K562 (cell line): Measurements from ENCODE around the gene DMWD. TPM values are rescaled to one million over a fixed set of nuclear protein-coding genes. Genes with fewer than 3 reads are reported as not detected.
A peak's percentile ranks its signal among the peaks of the same experiment; 100 is the strongest.

ENCODE experiments used
- ARID4B ChIP-seq: sonication (generic); formaldehyde crosslinking; IDR thresholded peaks from 2 replicates; pipeline ENCODE4 v1.8.0; 2022; ENCODE audit warnings: mild to moderate bottlenecking, missing genetic modification reagents
- FOS ChIP-seq: IDR thresholded peaks from 3 replicates; pipeline ENCODE4 v1.6.1; 2011; ENCODE audit not compliant: insufficient read length; ENCODE audit errors: extremely low read depth
- MYNN ChIP-seq, 2 experiments: sonication (generic); formaldehyde crosslinking in 1 of 2; IDR thresholded peaks; 2 replicates each; pipeline versions ENCODE4 v1.5.0 to v1.6.1; 2016 to 2020; ENCODE audit warnings: antibody characterized with exemption in 1 of 2, missing genetic modification reagents in 1 of 2
- NR2C1 ChIP-seq, 2 experiments: fragments of 450-650 bp; IDR thresholded peaks; 2 replicates each; pipeline ENCODE4 v1.6.1; 2017; ENCODE audit warnings: mild to moderate bottlenecking in 2 of 2, antibody characterized with exemption in 1 of 2, inconsistent platforms in 1 of 2, missing compliant biosample characterization in 1 of 2, missing genetic modification characterization in 1 of 2
- POLR2A ChIP-seq: fragments of 450-650 bp; conservative IDR thresholded peaks from 2 replicates; pipeline ENCODE4 v1.6.1; 2016
- SAFB ChIP-seq: fragments of 200-400 bp; formaldehyde crosslinking; IDR thresholded peaks from 2 replicates; pipeline ENCODE4 v1.6.1; 2017; ENCODE audit warnings: low read depth, low read length, borderline replicate concordance
- SNAPC5 ChIP-seq: fragments of 250-450 bp; sonication (Bioruptor Pico); IDR thresholded peaks from 2 replicates; pipeline ENCODE4 v1.8.0; 2021; ENCODE audit warnings: moderate library complexity, mild to moderate bottlenecking, inconsistent platforms
- ZNF384 ChIP-seq: IDR thresholded peaks from 2 replicates; pipeline ENCODE4 v1.6.1; 2012; ENCODE audit warnings: low read depth, low read length, improper control_type of control experiment
- ZNF507 ChIP-seq: conservative IDR thresholded peaks from 2 replicates; pipeline ENCODE4 v1.6.1; 2017; ENCODE audit warnings: missing genetic modification characterization, missing compliant biosample characterization
- polyA plus RNA-seq, 8 experiments: library from polyadenylated mRNA; depleted of rRNA in 4 of 8; stranded (reverse) in 5 of 8; unstranded in 3 of 8; fragments of >200 nt; fragmentation: Nextera tagmentation in 2 of 8; fragmentation: Illumina TruSeq in 1 of 8; extraction: Ambion mirVana in 2 of 8; extraction: Trizol in 1 of 8; gene quantifications; 2 replicates each; pipeline versions ENCODE4 v1.2.1 to v1.2.3, GENCODE V29; 2011 to 2014; ENCODE audit warnings: inconsistent platforms in 1 of 8, missing spikeins in 1 of 8
- total RNA-seq, 7 experiments: library from RNA; depleted of rRNA in 6 of 7; stranded (reverse); fragments of >200 nt in 6 of 7; fragmentation: Illumina TruSeq in 2 of 7; extraction: Trizol in 2 of 7; gene quantifications; 2 replicates each; pipeline versions ENCODE4 v1.2.1 to v1.2.3, GENCODE V29; 2011 to 2021; ENCODE audit warnings: low replicate concordance in 1 of 7
- TF ChIP-seq, protein P1 (sequence below), 2 experiments: fragments of 200-800 bp in 1 of 2; sonication (Bioruptor generic) in 1 of 2; sonication (generic) in 1 of 2; formaldehyde crosslinking in 1 of 2; IDR thresholded peaks in 1 of 2; conservative IDR thresholded peaks in 1 of 2; 2 replicates each; pipeline versions ENCODE4 v1.5.0 to v1.6.1; 2016 to 2020; ENCODE audit warnings: missing compliant biosample characterization in 1 of 2, missing genetic modification characterization in 1 of 2, missing genetic modification reagents in 1 of 2
- TF ChIP-seq, protein P2 (sequence below): fragments of 200-400 bp; formaldehyde crosslinking; IDR thresholded peaks from 2 replicates; pipeline ENCODE4 v1.6.1; 2017; ENCODE audit warnings: mild to moderate bottlenecking, low read depth, low read length, moderate library complexity
- TF ChIP-seq, protein P3 (sequence below): fragments of 450-650 bp; IDR thresholded peaks from 2 replicates; pipeline ENCODE4 v1.7.1; 2018; ENCODE audit warnings: mild to moderate bottlenecking, low read depth; ENCODE audit not compliant: partially characterized antibody
- TF ChIP-seq, protein P4 (sequence below): fragments of 450-650 bp; IDR thresholded peaks from 2 replicates; pipeline ENCODE4 v1.6.1; 2016; ENCODE audit warnings: low read depth, mild to moderate bottlenecking, moderate library complexity

DMWD gene
- total and polyA plus RNA-seq, 9 of the 15 experiments (the other 6 are each of a cell fraction or from before 2014, with no cell fraction given): 4.7 to 54.6 (median 19.0) TPM

- TF ChIP-seq, protein P1, sequence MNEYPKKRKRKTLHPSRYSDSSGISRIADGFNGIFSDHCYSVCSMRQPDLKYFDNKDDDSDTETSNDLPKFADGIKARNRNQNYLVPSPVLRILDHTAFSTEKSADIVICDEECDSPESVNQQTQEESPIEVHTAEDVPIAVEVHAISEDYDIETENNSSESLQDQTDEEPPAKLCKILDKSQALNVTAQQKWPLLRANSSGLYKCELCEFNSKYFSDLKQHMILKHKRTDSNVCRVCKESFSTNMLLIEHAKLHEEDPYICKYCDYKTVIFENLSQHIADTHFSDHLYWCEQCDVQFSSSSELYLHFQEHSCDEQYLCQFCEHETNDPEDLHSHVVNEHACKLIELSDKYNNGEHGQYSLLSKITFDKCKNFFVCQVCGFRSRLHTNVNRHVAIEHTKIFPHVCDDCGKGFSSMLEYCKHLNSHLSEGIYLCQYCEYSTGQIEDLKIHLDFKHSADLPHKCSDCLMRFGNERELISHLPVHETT (CRISPR knock-in tag; conservative IDR thresholded peaks at IDR 0.05 in 1 of 2, IDR thresholded peaks at IDR 0.05 in 1 of 2): peak in 1 of 2 experiments; percentile 78; a peak in 1 of 4 replicates
- TF ChIP-seq FOS (peak; percentile 81), ZNF384 (no peak), NR2C1 (IDR thresholded peaks at IDR 0.05) (no peak; the same call in 1 of the 2 replicates), NR2C1 (tag; IDR thresholded peaks at IDR 0.05) (peak; percentile 38; the same call in 1 of the 2 replicates), MYNN (IDR thresholded peaks at IDR 0.05) (peak; percentile 79), MYNN (CRISPR knock-in tag; IDR thresholded peaks at IDR 0.05) (no peak), ZNF507 (tag) (no peak), ARID4B (peak; percentile 81), SAFB (peak; percentile 82), POLR2A (peak; percentile 73), SNAPC5 (CRISPR knock-in tag) (no peak)
- TF ChIP-seq, protein P2, sequence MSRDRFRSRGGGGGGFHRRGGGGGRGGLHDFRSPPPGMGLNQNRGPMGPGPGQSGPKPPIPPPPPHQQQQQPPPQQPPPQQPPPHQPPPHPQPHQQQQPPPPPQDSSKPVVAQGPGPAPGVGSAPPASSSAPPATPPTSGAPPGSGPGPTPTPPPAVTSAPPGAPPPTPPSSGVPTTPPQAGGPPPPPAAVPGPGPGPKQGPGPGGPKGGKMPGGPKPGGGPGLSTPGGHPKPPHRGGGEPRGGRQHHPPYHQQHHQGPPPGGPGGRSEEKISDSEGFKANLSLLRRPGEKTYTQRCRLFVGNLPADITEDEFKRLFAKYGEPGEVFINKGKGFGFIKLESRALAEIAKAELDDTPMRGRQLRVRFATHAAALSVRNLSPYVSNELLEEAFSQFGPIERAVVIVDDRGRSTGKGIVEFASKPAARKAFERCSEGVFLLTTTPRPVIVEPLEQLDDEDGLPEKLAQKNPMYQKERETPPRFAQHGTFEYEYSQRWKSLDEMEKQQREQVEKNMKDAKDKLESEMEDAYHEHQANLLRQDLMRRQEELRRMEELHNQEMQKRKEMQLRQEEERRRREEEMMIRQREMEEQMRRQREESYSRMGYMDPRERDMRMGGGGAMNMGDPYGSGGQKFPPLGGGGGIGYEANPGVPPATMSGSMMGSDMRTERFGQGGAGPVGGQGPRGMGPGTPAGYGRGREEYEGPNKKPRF: no peak
- TF ChIP-seq, protein P3, sequence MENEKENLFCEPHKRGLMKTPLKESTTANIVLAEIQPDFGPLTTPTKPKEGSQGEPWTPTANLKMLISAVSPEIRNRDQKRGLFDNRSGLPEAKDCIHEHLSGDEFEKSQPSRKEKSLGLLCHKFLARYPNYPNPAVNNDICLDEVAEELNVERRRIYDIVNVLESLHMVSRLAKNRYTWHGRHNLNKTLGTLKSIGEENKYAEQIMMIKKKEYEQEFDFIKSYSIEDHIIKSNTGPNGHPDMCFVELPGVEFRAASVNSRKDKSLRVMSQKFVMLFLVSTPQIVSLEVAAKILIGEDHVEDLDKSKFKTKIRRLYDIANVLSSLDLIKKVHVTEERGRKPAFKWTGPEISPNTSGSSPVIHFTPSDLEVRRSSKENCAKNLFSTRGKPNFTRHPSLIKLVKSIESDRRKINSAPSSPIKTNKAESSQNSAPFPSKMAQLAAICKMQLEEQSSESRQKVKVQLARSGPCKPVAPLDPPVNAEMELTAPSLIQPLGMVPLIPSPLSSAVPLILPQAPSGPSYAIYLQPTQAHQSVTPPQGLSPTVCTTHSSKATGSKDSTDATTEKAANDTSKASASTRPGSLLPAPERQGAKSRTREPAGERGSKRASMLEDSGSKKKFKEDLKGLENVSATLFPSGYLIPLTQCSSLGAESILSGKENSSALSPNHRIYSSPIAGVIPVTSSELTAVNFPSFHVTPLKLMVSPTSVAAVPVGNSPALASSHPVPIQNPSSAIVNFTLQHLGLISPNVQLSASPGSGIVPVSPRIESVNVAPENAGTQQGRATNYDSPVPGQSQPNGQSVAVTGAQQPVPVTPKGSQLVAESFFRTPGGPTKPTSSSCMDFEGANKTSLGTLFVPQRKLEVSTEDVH: peak; percentile 74
- TF ChIP-seq, protein P4, sequence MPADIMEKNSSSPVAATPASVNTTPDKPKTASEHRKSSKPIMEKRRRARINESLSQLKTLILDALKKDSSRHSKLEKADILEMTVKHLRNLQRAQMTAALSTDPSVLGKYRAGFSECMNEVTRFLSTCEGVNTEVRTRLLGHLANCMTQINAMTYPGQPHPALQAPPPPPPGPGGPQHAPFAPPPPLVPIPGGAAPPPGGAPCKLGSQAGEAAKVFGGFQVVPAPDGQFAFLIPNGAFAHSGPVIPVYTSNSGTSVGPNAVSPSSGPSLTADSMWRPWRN: peak; percentile 50; the same call in 1 of the 2 replicates
These were observed 22.2 kb downstream of the DMWD start (continued) for GRCh38 chr19:45770192-45771101.
